ENCODE results near the gene ZSWIM4. TPM values are rescaled to one million over a fixed set of nuclear protein-coding genes. Genes with fewer than 3 reads are reported as not detected.

ZSWIM4 gene
- total and polyA plus RNA-seq, 2 of the 4 experiments (the other 2 are of a cell fraction): 2.2 to 6.2 TPM

DNA sequence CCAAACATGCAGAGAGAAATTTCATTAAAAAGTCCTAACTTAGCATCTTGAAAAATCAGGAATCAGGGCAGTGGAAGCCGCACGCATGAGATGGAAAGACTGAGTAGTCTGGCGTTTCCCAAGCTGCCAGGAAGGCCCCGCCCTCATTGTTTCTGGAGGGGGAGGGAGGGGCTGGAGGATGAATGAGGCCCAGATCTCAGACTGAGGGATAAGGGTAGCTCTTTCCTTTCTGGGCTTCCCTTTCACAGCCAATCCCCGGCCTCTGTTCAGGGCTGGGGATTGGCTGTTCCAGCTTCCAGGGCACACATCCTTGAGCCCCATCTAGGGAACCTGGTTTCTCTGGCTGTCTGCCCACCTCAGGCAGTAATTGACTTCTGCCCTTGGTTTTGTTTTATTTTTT, 13.7 kb upstream of the ZSWIM4 start:
- no peak overlapping the region for H3K9ac ChIP-seq (ENCODE audit: low read depth, low read length)
- BruUV-seq (replicated peaks): no TSS peak
- no peaks in the 10 kb centered on the region for H3K9me3 ChIP-seq (ENCODE audit: control insufficient read depth, insufficient read depth, low read length)
- H2AK5ac ChIP-seq (ENCODE audit: low read depth, low read length): peak overlapping the region; percentile 57; the same call in 1 of the 2 replicates
- no peak overlapping the region for H4K5ac ChIP-seq (ENCODE audit: low read depth, low read length)
- DNase-seq (peak; percentile 81), ATAC-seq (ENCODE audit: low read depth) (peak; percentile 86)
- peaks cover 4% of the 10 kb centered on the region for H3K4me1 ChIP-seq (ENCODE audit: control insufficient read depth, insufficient read depth, low read length)
- H3K4ac ChIP-seq (ENCODE audit: low read depth, low read length): peak overlapping the region; percentile 50; the same call in 1 of the 2 replicates
- POLR2A ChIA-PET (ENCODE audit: unreplicated experiment): no interaction called here
- in situ Hi-C loops (cut with MboI; ENCODE audit: low sequenced_read_pairs) (loop anchor here (5.0 kb wide), 1 partner anchor 81 kb away; no protein-coding TSS in a partner anchor), intact Hi-C loops (cut with micrococcal nuclease) (no loop called here), dilution Hi-C loops (cut with HindIII; ENCODE audit: low sequenced_read_pairs, unreplicated experiment) (no loop called here)
- no peak overlapping the region; the same call in 2 of the 3 replicates for H2BK15ac ChIP-seq (ENCODE audit: low read depth, low read length)
- H3K4me3 ChIP-seq (ENCODE audit: insufficient read depth, low read depth, low read length): no peak overlapping the region
- no peak overlapping the region for H3K56ac ChIP-seq (ENCODE audit: extremely low read depth, insufficient read depth, low read length)
- H3K27ac ChIP-seq (ENCODE audit: insufficient read depth, low read length): peak overlapping the region; percentile 23; the same call in 1 of the 2 replicates
- H3K18ac ChIP-seq (ENCODE audit: low read depth, low read length): no peak overlapping the region
- peak overlapping the region; percentile 91 for H2AK9ac ChIP-seq (replicated peaks; ENCODE audit: low read depth, low read length, poor library complexity)
- CTCF ChIA-PET: no interaction called here
- H3K36me3 ChIP-seq (ENCODE audit: control insufficient read depth, insufficient read depth, low read length): peaks cover 26% of the 10 kb centered on the region
- no peak for TF ChIP-seq CTCF (conservative IDR thresholded peaks at IDR 0.05; ENCODE audit: low read depth, low read length)
- TF ChIP-seq MAFK (IDR thresholded peaks at IDR 0.05; ENCODE audit: low read depth, low read length): no peak
- no peak for TF ChIP-seq CHD1 (IDR thresholded peaks at IDR 0.05; ENCODE audit: low read depth, low read length)
- peak; percentile 98 for TF ChIP-seq MAZ (IDR thresholded peaks at IDR 0.05; ENCODE audit: borderline replicate concordance, low read depth, low read length)
- TF ChIP-seq CEBPB (IDR thresholded peaks at IDR 0.05; ENCODE audit: low read depth, low read length): peak; percentile 58; the same call in 1 of the 2 replicates
- TF ChIP-seq MXI1 (IDR thresholded peaks at IDR 0.05; ENCODE audit: borderline replicate concordance, low read depth, low read length): no peak
- peak overlapping the region in 1 of 2 experiments; percentile 81; a peak in 1 of 4 replicates for H4K8ac ChIP-seq (ENCODE audit: low read depth in 2 of 2, low read length in 2 of 2)
- H2BK5ac ChIP-seq (ENCODE audit: low read depth, low read length, poor library complexity, severe bottlenecking): peak overlapping the region; percentile 29
- peaks cover 2% of the 10 kb centered on the region; the same call in 1 of the 2 replicates for H4K20me1 ChIP-seq (ENCODE audit: insufficient read depth, low read length)
- H2BK120ac ChIP-seq (ENCODE audit: low read depth, low read length): 0 out of 2 replicates have a peak overlapping the region, but pooled peaks have one; percentile 52
- 0 out of 2 replicates have a peak overlapping the region, but pooled peaks have one; percentile 5 for H3K4me2 ChIP-seq (ENCODE audit: low read depth, low read length)
- H3K9me1 ChIP-seq (ENCODE audit: insufficient read depth, low read length): 0 out of 2 replicates have a peak, but pooled peaks cover 8% of the 10 kb centered on the region
- no CpG with 5 or more reads among the region's 5 CpGs for WGBS, 2 experiments (ENCODE audit: extremely low coverage in 2 of 2, insufficient read length in 1 of 2)
- no peaks in the 10 kb centered on the region for H3K27me3 ChIP-seq (ENCODE audit: control insufficient read depth, insufficient read depth, low read length)
- peaks cover 11 to 41% of the 10 kb centered on the region in 2 experiments for H3K79me1 ChIP-seq (ENCODE audit: low read depth in 1 of 2, low read length in 2 of 2)
- no peak overlapping the region for H3K23ac ChIP-seq (ENCODE audit: low read depth, low read length)
- H3K14ac ChIP-seq (replicated peaks; ENCODE audit: low read depth, low read length): peak overlapping the region; percentile 81; the same call in 1 of the 2 replicates
- H2BK20ac ChIP-seq (ENCODE audit: low read depth, low read length): no peak overlapping the region
- peak overlapping the region; percentile 5; the same call in 1 of the 2 replicates for H4K91ac ChIP-seq (ENCODE audit: insufficient read depth, low read depth, low read length)
- peak overlapping the region; percentile 84 for H2AFZ ChIP-seq (replicated peaks; ENCODE audit: low read length, poor library complexity)
